Naive thymus-derived CD4-positive, alpha-beta T cell (primary cell): ENCODE data around the gene CHTF18. TPM values are rescaled to one million over a fixed set of nuclear protein-coding genes. Genes with fewer than 3 reads are reported as not detected.

Source experiments
- ATAC-seq: fragments of 150-1000 bp; cut with Tn5 transposase; 2 replicates; pipeline ENCODE4 v1.10.0; 2021; ENCODE audit warnings: mild to moderate bottlenecking, moderate library complexity
- CTCF ChIA-PET: fragments of 350-600 bp; sonication (Branson Sonifier 250); formaldehyde crosslinking; loops from one replicate; lab custom pipeline; 2021; ENCODE audit warnings: antibody characterized with exemption; lab: Charles Lee
- POLR2A ChIA-PET: fragments of 350-600 bp; sonication (Branson Sonifier 250); formaldehyde crosslinking; loops from one replicate; lab custom pipeline; 2021; ENCODE audit warnings: antibody characterized with exemption, inconsistent platforms; lab: Charles Lee
- DNase-seq, 9 donors: peaks; one replicate each; pipeline versions ENCODE4 v3.0.0 to v3.0.0-alpha.2; 2020 to 2022; ENCODE audit warnings: mixed read lengths in 1 of 9
- H3K27ac ChIP-seq: one replicate; pipeline ENCODE4 v1.7.0; 2013; ENCODE audit warnings: mild to moderate bottlenecking, low read depth, low read length, moderate library complexity
- H3K27me3 ChIP-seq, 2 donors: one replicate each; pipeline ENCODE4 v1.7.0; 2013; ENCODE audit warnings: low read length in 2 of 2, mild to moderate bottlenecking in 2 of 2, moderate library complexity in 2 of 2; ENCODE audit not compliant: control insufficient read depth in 2 of 2, insufficient read depth in 2 of 2
- H3K36me3 ChIP-seq, 3 experiments: 1 replicate in 2 of 3; 2 replicates in 1 of 3; pipeline ENCODE4 v1.7.0; 2013; ENCODE audit warnings: low read length in 3 of 3, mild to moderate bottlenecking in 3 of 3, moderate library complexity in 1 of 3; ENCODE audit not compliant: insufficient read depth in 3 of 3, control insufficient read depth in 2 of 3
- H3K4me1 ChIP-seq, 2 donors: one replicate each; pipeline ENCODE4 v1.7.0; 2013; ENCODE audit warnings: low read length in 2 of 2, mild to moderate bottlenecking in 2 of 2, moderate library complexity in 1 of 2; ENCODE audit not compliant: control insufficient read depth in 2 of 2, insufficient read depth in 2 of 2
- H3K4me3 ChIP-seq: 2 replicates; pipeline ENCODE4 v1.7.0; 2013; ENCODE audit warnings: mild to moderate bottlenecking, low read length
- H3K9me3 ChIP-seq, 3 experiments: 1 replicate in 2 of 3; 2 replicates in 1 of 3; pipeline ENCODE4 v1.7.0; 2013; ENCODE audit warnings: low read length in 3 of 3; ENCODE audit not compliant: control insufficient read depth in 2 of 3
- H3K27ac Mint-ChIP-seq, 9 donors: one replicate each; pipeline ENCODE4 v1.8.0; 2020 to 2022; ENCODE audit warnings: mixed read lengths in 9 of 9, mild to moderate bottlenecking in 8 of 9, moderate library complexity in 5 of 9, inconsistent platforms in 2 of 9
- H3K27me3 Mint-ChIP-seq, 5 donors: one replicate each; pipeline ENCODE4 v1.8.0; 2021 to 2022; ENCODE audit warnings: mixed read lengths in 5 of 5, mild to moderate bottlenecking in 1 of 5
- H3K36me3 Mint-ChIP-seq, 5 donors: one replicate each; pipeline ENCODE4 v1.8.0; 2020 to 2022; ENCODE audit warnings: mixed read lengths in 5 of 5, mild to moderate bottlenecking in 3 of 5, inconsistent platforms in 1 of 5
- H3K4me1 Mint-ChIP-seq, 7 donors: one replicate each; pipeline ENCODE4 v1.8.0; 2020 to 2022; ENCODE audit warnings: mixed read lengths in 7 of 7, mild to moderate bottlenecking in 3 of 7, inconsistent platforms in 1 of 7
- H3K4me3 Mint-ChIP-seq, 10 donors: one replicate each; pipeline ENCODE4 v1.8.0; 2020 to 2022; ENCODE audit warnings: mild to moderate bottlenecking in 10 of 10, mixed read lengths in 10 of 10, moderate library complexity in 6 of 10, inconsistent platforms in 2 of 10
- H3K9me3 Mint-ChIP-seq, 11 donors: one replicate each; pipeline ENCODE4 v1.8.0; 2020 to 2022; ENCODE audit warnings: mixed read lengths in 11 of 11, mild to moderate bottlenecking in 4 of 11, inconsistent platforms in 1 of 11, moderate library complexity in 1 of 11
- intact Hi-C, 2 donors: fragments of 100-400 bp; cut with micrococcal nuclease; formaldehyde crosslinking; loops; one replicate each; pipeline ENCODE4 v1.15.1; 2023
- polyA plus RNA-seq, 2 donors: library from polyadenylated mRNA; unstranded; fragments of 300-500 nt; fragmentation: Illumina TruSeq; gene quantifications; one replicate each; pipeline ENCODE4 v1.2.3, GENCODE V29; 2021
- total RNA-seq, 6 experiments: library from RNA in 5 of 6; stranded (reverse) in 5 of 6; gene quantifications; 1 replicate in 5 of 6; 2 replicates in 1 of 6; pipeline ENCODE4 v1.2.3 and lab custom pipeline; 2021 to 2026

The CHTF18 gene
- total and polyA plus RNA-seq, 7 experiments from 2014 or later = 4.5 to 74.8 (median 36.2) TPM

DNA sequence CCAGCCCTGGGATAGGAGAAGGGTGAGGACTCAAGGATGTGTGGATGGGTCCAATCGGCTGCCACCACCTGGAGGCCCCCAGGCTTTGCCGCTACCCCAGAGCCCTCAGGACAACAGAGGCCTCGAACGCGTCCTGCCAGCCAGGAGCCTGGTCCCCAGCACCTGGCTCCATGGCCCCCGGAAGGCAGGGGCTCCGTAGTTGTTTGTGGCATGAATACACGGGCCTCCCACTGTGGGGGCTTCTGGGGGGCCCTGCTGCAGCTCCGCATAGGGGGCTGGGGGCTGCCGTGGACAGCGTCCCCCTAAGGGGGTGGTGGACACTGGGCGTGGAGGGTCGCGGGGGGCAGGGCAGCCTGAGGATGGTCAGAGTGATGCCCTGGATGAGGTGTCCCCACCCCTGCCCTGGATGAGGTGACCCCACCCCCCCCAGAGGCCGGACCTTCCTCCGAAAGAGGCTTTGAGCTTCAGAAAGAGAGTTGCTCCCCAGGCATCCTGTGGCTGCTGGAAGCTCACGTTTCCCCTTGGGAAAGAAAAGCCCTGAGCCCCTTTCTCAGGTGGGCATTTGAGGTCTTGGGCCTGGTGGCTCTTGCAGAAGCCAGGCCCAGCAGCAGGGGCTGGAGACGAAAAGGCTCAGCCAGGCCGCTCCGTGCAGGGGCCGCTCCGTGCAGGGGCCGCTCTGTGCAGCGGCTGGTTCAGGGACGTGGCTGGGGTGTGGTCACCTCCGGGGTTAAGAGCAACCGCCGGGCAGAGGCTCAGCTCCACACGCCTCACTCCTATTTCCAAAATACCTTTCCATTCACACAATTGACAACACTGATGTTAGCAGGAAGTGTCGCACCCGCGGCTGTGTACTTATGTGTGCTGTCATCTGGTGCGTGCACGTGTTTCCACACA is 52.4 kb downstream of the CHTF18 start:
- no peak overlapping the region for H3K27ac Mint-ChIP-seq
- peaks cover 0 to 28% (median 8%) of the 10 kb centered on the region in 11 donors for H3K9me3 Mint-ChIP-seq
- DNase-seq = no peak
- H3K27me3 Mint-ChIP-seq = peaks cover 0 to 5% (median 0%) of the 10 kb centered on the region in 5 donors
- POLR2A ChIA-PET = no interaction called here
- no peak overlapping the region for H3K4me3 ChIP-seq
- H3K36me3 Mint-ChIP-seq = peaks cover 0 to 5% (median 0%) of the 10 kb centered on the region in 5 donors
- ATAC-seq = no peak
- H3K4me1 ChIP-seq = no peaks in the 10 kb centered on the region
- H3K4me3 Mint-ChIP-seq = no peak overlapping the region
- no peak overlapping the region for H3K27ac ChIP-seq
- H3K27me3 ChIP-seq = no peaks in the 10 kb centered on the region
- H3K4me1 Mint-ChIP-seq = no peaks in the 10 kb centered on the region
- CTCF ChIA-PET = no interaction called here
- peaks cover 0 to 13% (median 0%) of the 10 kb centered on the region in 3 experiments for H3K9me3 ChIP-seq
- no peaks in the 10 kb centered on the region for H3K36me3 ChIP-seq
- intact Hi-C loops = no loop called here

- Histone ChIP-seq H3K9me3 (peaks cover 0 to 6% (median 0%) of the 10 kb centered on the region in 3 experiments), H3K36me3 (no peaks in the 10 kb centered on the region), H3K27ac (no peak overlapping the region), H3K4me1 (no peaks in the 10 kb centered on the region), H3K27me3 (no peaks in the 10 kb centered on the region), H3K4me3 (no peak overlapping the region)
- ATAC-seq = no peak
- POLR2A ChIA-PET = no interaction called here
- Mint-ChIP-seq H3K36me3 (peaks cover 0 to 1% (median 0%) of the 10 kb centered on the region in 5 donors), H3K9me3 (peaks cover 0 to 20% (median 4%) of the 10 kb centered on the region in 11 donors), H3K27ac (no peak overlapping the region), H3K27me3 (peaks cover 0 to 5% (median 0%) of the 10 kb centered on the region in 5 donors), H3K4me3 (no peak overlapping the region), H3K4me1 (no peaks in the 10 kb centered on the region)
- CTCF ChIA-PET = no interaction called here
- DNase-seq = no peak
- intact Hi-C loops = no loop called here
These were observed 53.1 kb downstream of the CHTF18 start for GRCh38 chr16:841455-842060.

DNA sequence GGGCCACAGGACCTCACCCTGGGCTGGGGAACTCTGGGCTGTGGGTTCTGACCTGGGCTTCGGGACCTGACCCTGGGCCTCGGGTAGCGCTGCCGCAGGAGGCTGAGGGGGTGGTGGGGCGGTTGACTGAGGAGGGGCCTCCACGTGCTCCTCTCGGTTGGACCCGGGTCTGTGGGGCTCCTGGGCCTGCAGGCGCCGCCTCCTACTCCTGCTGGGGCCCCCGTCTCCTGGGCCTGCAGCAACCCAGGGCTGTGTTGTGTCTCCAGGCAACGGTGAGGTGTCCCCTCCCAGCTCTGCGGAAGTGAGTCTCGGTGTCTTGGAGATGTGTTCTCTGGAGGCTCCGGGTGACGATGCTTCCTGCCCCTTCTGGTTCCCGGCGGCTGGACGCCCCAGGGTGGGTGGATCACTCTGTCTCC is 53.6 kb downstream of the CHTF18 start:
- Mint-ChIP-seq H3K4me3 (no peak overlapping the region), H3K9me3 (peaks cover 0 to 15% (median 3%) of the 10 kb centered on the region in 11 donors), H3K27ac (peak overlapping the region in 1 of 9 donors; percentile 68), H3K36me3 (no peaks in the 10 kb centered on the region), H3K4me1 (no peaks in the 10 kb centered on the region), H3K27me3 (peaks cover 0 to 5% (median 0%) of the 10 kb centered on the region in 5 donors)
- H3K9me3 ChIP-seq = peaks cover 0 to under 1% (median 0%) of the 10 kb centered on the region in 3 experiments
- no peak overlapping the region for H3K27ac ChIP-seq
- H3K27me3 ChIP-seq = no peaks in the 10 kb centered on the region
- intact Hi-C loops = no loop called here
- DNase-seq = peak in 1 of 9 donors; percentile 16
- H3K4me1 ChIP-seq = no peaks in the 10 kb centered on the region
- POLR2A ChIA-PET = no interaction called here
- CTCF ChIA-PET = no interaction called here
- ATAC-seq = peak; percentile 25
- no peak overlapping the region for H3K4me3 ChIP-seq
- no peaks in the 10 kb centered on the region for H3K36me3 ChIP-seq

DNA sequence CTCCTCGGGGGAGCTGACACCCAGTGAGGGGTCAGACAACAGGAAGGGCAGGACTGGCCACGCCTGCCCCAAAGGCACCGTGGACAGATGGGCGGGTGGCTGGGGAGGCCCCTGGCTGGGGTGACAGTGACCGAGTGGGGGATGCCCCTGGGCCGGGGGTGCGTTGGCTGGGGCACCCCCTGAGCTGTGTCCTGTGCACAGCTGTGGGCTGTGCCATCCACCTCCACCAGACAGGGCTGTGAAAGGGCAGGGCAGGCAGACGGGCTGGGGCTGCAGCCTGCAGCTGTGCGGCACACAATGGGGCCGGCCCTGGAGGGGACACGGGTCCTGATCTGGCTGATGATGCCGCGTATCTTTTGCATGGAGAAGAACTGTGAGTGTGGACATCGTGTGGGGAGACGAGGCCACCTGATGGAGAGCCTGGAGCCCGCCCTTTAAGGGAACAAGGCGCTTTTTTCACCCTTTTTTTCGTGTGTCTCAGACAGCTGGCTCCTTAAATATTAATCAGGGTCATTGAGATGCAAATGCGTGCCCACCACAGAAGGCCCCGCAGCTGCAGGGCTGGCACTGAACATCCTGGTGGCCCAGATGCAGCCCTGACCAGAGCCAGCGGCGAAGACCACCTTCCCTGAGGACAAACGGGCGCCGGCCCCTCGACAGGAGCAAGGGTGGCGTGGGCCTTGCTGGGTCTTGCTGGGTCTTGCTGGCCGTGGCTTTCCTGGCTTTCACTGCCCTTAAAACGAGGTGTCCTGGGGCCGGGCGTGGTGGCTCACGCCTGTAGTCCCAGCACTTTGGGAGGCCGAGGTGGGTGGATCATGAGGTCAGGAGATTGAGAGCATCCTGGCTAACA is 54.5 kb downstream of the CHTF18 start:
- H3K27ac ChIP-seq = no peak overlapping the region
- Mint-ChIP-seq H3K9me3 (peaks cover 0 to 8% (median 2%) of the 10 kb centered on the region in 11 donors), H3K27me3 (peaks cover 0 to 5% (median 0%) of the 10 kb centered on the region in 5 donors), H3K4me3 (no peak overlapping the region), H3K27ac (no peak overlapping the region), H3K4me1 (no peaks in the 10 kb centered on the region), H3K36me3 (no peaks in the 10 kb centered on the region)
- POLR2A ChIA-PET = no interaction called here
- H3K4me3 ChIP-seq = no peak overlapping the region
- no peaks in the 10 kb centered on the region for H3K9me3 ChIP-seq
- intact Hi-C loops = no loop called here
- no peaks in the 10 kb centered on the region for H3K27me3 ChIP-seq
- ATAC-seq = no peak
- CTCF ChIA-PET = no interaction called here
- no peaks in the 10 kb centered on the region for H3K36me3 ChIP-seq
- no peak for DNase-seq
- H3K4me1 ChIP-seq = no peaks in the 10 kb centered on the region

DNA sequence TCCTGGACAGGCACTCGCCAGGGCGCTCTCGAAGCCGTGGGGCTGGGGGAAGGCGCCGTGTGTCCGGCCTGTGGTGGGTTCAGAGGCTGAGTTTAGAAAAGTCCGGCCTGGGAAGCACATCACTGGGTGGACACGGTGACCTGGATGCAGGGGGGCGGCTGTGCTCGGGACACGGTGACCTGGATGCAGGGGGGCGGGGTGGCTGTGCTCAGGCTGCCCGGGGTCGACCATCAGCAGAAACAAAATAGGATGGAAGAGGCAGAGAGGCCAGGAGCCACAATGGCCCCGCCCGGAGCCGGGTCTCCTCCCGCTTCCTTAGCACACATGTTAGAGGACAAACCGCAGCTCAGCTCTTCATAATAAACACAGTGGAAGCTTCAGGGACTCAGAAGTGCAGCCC is 55.4 kb downstream of the CHTF18 start:
- Histone ChIP-seq H3K27me3 (no peaks in the 10 kb centered on the region), H3K36me3 (no peaks in the 10 kb centered on the region), H3K27ac (no peak overlapping the region), H3K9me3 (no peaks in the 10 kb centered on the region), H3K4me1 (no peaks in the 10 kb centered on the region), H3K4me3 (no peak overlapping the region)
- Mint-ChIP-seq H3K27ac (no peak overlapping the region), H3K27me3 (no peaks in the 10 kb centered on the region), H3K4me1 (no peaks in the 10 kb centered on the region), H3K9me3 (peaks cover 0 to 8% (median 0%) of the 10 kb centered on the region in 11 donors), H3K36me3 (no peaks in the 10 kb centered on the region), H3K4me3 (no peak overlapping the region)
- DNase-seq = no peak
- ATAC-seq = no peak
- ChIA-PET POLR2A (interaction anchor here (0.7 kb wide), 1 partner anchor 1323 kb away, joined by 3 read pairs; no protein-coding TSS in a partner anchor), CTCF (no interaction called here)
- intact Hi-C loops = no loop called here

- no peaks in the 10 kb centered on the region for H3K27me3 Mint-ChIP-seq
- Histone ChIP-seq H3K27me3 (no peaks in the 10 kb centered on the region), H3K4me3 (no peak overlapping the region), H3K4me1 (no peaks in the 10 kb centered on the region), H3K9me3 (no peaks in the 10 kb centered on the region), H3K27ac (no peak overlapping the region), H3K36me3 (no peaks in the 10 kb centered on the region)
- H3K4me1 Mint-ChIP-seq = no peaks in the 10 kb centered on the region
- DNase-seq (no peak), ATAC-seq (no peak)
- ChIA-PET CTCF (no interaction called here), POLR2A (no interaction called here)
- H3K27ac Mint-ChIP-seq = no peak overlapping the region
- intact Hi-C loops = no loop called here
- H3K4me3 Mint-ChIP-seq = no peak overlapping the region
- H3K9me3 Mint-ChIP-seq = peaks cover 0 to 10% (median 0%) of the 10 kb centered on the region in 11 donors
- no peaks in the 10 kb centered on the region for H3K36me3 Mint-ChIP-seq
These were observed 56.4 kb downstream of the CHTF18 start for GRCh38 chr16:844638-845350.
